Activated CD8-positive, alpha-beta memory T cell treated with anti-CD3 and anti-CD28 coated beads for 4 hours (primary cell): ENCODE data around the gene GAGE12D.
"Not testable (repeated sequence)": the region's sequence is repeated elsewhere in the genome, so short reads cannot be mapped to it uniquely, and the experiment has no call there.

Source experiments
- DNase-seq, 2 donors: peaks; one replicate each; pipeline ENCODE4 v3.0.0-alpha.2; 2020; ENCODE audit warnings: low read depth in 2 of 2

The GAGE12D gene

GRCh38 chrX:49541433-49541832 is at the start of gene GAGE12D:
Gene GAGE12D, plus strand, starts transcription at chrX:49541733. Its CDS starts 1,155 bp downstream, at chrX:49542888.
- DNase-seq, result not testable (repeated sequence)

GRCh38 chrX:49531877-49532276 is 9.7 kb upstream of the GAGE12D start, which contains the start of gene GAGE12C:
Gene GAGE12C, plus strand, starts transcription at chrX:49532177. Its CDS starts 1,155 bp downstream, at chrX:49533332.
- not testable (repeated sequence) for DNase-seq

GRCh38 chrX:49550989-49551388 is 9.5 kb downstream of the GAGE12D start, which contains the start of gene GAGE12E:
Gene GAGE12E, plus strand, starts transcription at chrX:49551289. Its CDS starts 1,155 bp downstream, at chrX:49552444.
- not testable (repeated sequence) for DNase-seq

- not testable (repeated sequence) for DNase-seq
Observed at GRCh38 chrX:49560542-49560941, 19.0 kb downstream of the GAGE12D start, which contains the start of gene GAGE12F. Gene GAGE12F, plus strand, starts transcription at chrX:49560842. Its CDS starts 1,155 bp downstream, at chrX:49561997.

GRCh38 chrX:49568728-49569127 is 27.2 kb downstream of the GAGE12D start:
- not testable (repeated sequence) for DNase-seq

GRCh38 chrX:49569152-49569551 is 27.6 kb downstream of the GAGE12D start:
- DNase-seq, result not testable (repeated sequence)

GRCh38 chrX:49570100-49570499 is 28.6 kb downstream of the GAGE12D start, which contains the start of gene GAGE12G:
Gene GAGE12G, plus strand, starts transcription at chrX:49570400. Its CDS starts 1,155 bp downstream, at chrX:49571555.
- DNase-seq, result not testable (repeated sequence)

- DNase-seq, result not testable (repeated sequence)
Observed at GRCh38 chrX:49579649-49580048, 38.1 kb downstream of the GAGE12D start, which contains the start of gene GAGE12H. Gene GAGE12H, plus strand, starts transcription at chrX:49579949. Its CDS starts 1,155 bp downstream, at chrX:49581104.

GRCh38 chrX:49589196-49589595 is 47.7 kb downstream of the GAGE12D start, which contains the start of gene GAGE2A:
Gene GAGE2A, plus strand, starts transcription at chrX:49589496. Its CDS starts 1,155 bp downstream, at chrX:49590651.
- DNase-seq, result not testable (repeated sequence)

- not testable (repeated sequence) for DNase-seq
Observed at GRCh38 chrX:49589769-49590478, 48.4 kb downstream of the GAGE12D start.

- not testable (repeated sequence) for DNase-seq
Observed at GRCh38 chrX:49590488-49590887, 49.0 kb downstream of the GAGE12D start.
